COLO668 (cell line): ENCODE measurements around the gene NTN5.
"Not testable (repeated sequence)": the region's sequence is repeated elsewhere in the genome, so short reads cannot be mapped to it uniquely, and the experiment has no call there.

Experiments used
- DNase-seq: peaks from one replicate; lab custom pipeline; 2025; ENCODE audit not compliant: unreplicated experiment; lab: John Stamatoyannopoulos, UW

Gene NTN5, protein sequence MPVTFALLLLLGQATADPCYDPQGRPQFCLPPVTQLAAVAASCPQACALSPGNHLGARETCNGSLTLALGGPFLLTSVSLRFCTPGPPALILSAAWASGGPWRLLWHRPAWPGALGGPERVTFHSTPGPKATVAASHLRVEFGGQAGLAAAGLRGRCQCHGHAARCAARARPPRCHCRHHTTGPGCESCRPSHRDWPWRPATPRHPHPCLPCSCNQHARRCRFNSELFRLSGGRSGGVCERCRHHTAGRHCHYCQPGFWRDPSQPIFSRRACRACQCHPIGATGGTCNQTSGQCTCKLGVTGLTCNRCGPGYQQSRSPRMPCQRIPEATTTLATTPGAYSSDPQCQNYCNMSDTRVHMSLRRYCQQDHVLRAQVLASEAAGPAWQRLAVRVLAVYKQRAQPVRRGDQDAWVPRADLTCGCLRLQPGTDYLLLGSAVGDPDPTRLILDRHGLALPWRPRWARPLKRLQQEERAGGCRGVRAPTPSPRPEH

DNA sequence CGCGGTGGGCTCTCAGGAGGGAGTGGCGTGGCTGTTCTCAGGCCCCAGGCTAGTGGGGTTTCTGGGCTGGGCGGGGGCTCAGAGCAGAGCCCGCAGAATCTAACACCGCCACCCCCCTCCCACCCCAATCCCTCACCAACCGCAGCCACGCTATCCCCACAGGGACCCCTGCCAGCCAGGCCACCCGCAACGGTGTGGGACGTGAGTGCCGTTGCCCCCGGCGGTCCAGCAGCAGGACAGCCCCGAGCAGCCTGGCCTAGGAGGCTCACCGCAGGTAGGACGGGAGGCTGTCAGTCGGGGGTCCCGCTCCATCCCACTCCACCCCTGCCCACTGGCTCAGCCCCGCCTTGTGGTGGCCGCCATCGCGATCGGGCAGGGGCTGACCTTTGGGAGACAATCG lies at the start of gene NTN5:
TSS of gene NTN5 (minus strand) at position 24 of the 400 bp plus-strand sequence. CDS start 2,031 bp downstream, outside the sequence.
- DNase-seq: no peak

DNA sequence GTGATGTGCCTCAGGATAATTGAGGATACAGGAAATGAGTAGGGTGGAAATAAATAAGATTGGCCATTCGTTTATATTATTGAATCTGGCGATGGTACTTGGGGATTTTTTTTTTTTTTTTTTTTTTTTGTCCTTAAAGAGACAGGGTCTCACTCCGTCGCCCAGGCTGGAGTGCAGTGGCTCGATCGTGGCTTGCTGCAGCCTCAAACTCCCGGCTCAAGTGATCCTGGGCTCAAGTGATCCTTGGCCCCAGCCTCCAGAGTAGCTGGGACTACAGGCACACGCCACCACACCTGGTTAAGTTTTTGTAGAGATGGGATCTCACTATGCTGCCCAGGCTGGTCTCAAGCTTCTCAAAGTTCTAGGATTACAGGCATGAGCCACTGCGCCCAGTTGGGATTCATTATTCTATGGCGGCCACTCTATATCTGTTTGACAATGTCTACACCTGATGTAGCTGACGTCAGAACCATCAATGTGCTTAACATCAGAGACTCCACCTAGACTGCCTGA lies 49.4 kb upstream of the NTN5 start:
- no peak for DNase-seq

DNA sequence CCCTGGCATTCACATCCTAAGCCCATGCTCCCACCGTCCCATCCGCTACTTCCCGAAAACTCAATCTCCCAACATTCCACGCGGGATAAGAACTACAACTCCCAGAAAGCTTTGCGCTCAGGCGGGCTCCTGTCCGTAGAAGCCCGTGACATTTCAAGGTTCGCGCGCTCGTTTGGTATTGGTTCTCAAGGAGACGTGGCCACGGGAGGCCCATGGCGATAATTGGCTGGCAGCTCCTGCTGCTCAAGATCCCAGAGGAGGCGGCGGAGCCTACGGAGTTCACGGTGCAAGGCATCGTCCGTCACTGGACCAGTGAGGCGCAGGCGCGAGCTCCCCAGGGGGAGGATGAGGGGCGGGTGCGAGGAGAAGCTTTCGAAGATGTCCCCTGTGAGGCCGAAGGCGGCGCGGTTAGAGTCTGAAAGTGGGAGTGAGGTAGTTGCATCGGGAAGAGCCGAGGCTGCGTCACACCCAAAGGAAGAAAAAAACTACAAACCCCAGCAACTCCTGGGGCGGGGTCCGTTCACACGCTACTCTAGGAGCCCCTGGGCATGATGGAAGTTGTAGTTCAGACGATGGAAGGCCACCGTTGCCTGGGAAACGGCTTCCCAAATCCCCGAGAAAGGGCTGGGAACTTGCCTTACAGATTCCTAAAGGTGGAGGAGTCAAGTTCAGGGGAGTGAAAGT lies 47.9 kb upstream of the NTN5 start:
- DNase-seq: peak; percentile 95

DNA sequence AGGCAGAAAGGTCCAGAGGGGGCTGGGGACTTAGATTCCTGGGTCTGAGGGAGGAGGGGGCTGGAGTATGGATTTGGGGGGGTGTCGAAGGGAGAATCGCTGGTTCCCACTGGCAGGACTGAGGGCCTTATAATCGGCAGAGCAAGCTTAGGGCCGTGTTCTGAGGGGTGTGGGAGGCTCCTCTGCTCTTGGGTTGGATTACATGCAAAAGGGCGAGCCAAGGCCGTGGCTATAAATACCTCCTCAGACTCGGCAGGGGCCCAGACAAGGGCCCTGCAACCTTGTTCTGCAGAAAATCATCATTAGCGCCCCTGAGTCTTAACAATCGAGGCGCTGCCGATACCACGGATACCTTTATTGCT lies 47.4 kb upstream of the NTN5 start:
- DNase-seq: no peak

DNA sequence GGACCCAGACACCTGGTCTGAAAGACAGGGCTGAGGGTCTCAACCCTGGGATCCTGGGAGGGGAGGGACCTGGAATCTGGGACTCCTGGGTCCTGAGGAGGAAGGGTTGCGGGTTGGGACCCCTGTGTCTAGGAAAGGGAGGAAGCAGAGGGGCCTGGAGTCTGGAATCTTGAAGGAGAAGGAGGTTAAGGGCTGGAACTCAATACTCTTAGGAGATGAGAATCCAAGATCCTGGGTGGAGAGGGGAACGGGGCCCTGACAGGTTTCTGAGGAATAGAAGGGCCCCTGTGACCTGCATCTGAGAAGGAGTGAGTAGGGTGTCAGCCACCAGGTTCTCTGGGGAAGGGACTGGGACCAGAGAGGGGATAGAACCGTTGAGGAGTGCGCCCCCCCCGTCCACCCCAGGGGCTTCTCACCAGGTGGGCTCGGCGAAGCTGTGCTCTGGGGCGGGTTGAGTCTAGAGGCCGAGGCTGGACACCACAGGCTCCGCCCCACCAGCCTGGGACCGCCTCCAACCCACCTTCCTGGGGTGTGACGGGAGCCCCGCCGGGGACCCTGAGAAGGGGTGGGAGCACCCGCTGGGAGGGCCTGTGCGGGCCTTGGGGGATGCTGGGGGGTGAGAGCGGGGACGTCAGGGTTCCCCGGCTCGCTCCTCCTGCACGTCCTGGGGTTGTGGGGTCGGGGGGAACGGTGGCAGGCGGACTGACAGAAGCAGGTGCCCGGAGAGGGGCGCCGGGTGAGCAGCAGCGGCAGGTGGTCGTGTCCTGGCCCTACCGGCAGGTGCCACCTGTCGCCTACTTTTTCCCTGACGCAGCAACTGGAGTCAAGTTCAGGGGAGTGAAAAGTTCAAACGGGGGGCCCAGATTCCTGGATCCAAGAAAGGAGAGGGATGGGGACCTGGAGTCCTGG lies 46.7 kb upstream of the NTN5 start, which contains the start of gene MAMSTR:
TSS of gene MAMSTR (minus strand) at position 463 of the 909 bp plus-strand sequence. CDS start 694 bp downstream, outside the sequence.
- DNase-seq: no peak

DNA sequence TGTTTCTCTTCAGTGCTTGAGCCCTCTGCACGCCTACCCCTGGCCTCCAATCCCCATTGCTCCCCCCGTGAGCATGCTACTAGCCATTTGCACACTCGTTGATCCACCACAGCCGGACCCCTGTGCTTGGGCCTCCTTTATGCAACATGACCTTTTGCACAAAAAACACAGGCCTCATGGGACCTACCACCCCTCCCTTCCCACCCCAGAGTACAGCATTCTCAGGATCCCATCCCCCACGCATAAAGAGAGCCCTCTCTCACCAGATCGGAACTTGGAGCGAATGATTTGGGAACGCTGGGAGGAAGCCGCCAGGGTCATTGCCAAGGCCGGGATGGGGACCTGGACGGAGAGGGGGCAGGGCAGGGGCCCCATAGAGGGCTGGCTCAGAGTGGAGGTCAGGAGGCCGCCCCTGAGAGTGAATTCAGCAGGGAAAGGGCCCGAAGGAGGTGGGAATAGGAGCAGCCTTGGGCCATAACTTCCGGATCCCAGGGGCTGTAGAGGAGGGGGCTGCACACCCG lies 46.0 kb upstream of the NTN5 start:
- no peak for DNase-seq

DNA sequence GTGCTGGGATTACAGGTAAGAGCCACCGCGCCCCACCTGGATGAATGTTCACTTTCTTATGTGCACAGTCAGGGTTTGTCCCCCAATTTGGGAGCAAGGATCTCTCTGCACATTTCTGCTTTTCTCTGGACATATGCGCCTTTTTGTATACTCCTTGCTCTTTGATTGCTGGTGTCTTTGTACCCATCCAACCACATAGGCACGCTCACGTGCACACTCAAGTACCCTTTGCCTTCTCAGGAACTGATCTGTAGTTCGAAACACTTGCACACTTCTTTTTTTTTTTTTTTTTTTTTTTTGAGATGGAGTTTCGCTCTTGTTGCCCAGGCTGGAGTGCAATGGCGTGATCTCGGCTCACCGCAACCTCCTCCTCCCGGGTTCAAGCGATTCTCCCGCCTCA lies 45.3 kb upstream of the NTN5 start:
- DNase-seq: not testable (repeated sequence)

DNA sequence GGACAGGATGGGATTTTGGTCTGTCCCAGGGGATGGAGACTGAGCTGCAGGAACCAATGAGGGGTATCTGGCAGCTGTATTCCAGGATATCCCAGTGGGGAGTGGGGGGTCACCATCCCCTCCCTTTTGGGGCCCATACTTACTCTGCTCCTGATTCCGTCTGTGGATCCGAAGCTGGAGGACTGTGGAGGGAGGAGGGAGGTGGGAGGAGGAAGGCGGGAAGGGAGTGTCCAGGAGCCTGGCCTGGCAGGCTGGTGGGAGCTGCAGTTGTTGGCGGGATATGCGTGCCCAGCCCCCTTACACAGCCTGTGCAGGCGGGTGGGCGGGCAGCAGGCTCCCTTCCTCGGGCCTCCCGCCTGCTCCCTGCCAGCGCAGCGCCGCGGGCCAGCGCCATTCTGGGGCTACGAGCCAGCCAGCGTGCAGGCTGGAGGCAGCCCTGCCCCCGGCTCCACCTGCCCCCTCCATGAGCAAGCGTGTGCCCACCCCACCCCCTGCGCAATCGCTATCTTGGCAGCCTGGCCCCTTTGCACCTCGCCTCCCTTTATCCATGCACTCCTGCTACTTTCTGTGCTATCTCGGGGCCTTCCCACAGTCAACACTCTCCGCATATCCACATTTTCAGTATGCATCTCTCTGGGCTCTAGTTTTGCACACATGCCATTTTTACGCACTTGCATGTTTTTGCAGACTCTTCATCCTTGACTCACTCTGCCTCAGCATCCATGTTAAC lies 43.9 kb upstream of the NTN5 start:
- DNase-seq: no peak

DNA sequence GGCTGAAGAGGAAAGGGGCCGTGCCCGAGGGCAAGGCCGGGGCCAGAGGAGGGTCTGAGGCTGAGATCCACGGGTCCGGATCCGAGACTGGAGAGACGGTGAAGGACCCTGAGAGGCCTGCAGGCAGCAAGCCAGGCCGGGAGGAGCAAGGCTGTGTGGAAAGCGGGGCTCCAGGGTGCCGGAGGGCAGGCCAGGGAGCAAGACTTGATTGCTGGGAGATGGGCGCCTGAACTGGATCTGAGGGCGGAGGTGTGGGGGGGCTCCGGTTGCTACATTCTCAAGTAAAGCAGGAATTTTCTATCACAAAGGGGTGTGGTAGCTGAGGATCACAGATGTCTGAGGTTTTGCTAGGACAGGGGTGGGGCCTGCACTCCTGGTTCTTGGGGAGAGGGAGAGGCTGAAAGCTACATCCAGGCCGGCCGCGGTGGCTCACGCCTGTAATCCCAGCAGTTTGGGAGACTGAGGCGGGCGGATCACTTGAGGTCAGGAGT lies 42.9 kb upstream of the NTN5 start:
- DNase-seq: no peak

DNA sequence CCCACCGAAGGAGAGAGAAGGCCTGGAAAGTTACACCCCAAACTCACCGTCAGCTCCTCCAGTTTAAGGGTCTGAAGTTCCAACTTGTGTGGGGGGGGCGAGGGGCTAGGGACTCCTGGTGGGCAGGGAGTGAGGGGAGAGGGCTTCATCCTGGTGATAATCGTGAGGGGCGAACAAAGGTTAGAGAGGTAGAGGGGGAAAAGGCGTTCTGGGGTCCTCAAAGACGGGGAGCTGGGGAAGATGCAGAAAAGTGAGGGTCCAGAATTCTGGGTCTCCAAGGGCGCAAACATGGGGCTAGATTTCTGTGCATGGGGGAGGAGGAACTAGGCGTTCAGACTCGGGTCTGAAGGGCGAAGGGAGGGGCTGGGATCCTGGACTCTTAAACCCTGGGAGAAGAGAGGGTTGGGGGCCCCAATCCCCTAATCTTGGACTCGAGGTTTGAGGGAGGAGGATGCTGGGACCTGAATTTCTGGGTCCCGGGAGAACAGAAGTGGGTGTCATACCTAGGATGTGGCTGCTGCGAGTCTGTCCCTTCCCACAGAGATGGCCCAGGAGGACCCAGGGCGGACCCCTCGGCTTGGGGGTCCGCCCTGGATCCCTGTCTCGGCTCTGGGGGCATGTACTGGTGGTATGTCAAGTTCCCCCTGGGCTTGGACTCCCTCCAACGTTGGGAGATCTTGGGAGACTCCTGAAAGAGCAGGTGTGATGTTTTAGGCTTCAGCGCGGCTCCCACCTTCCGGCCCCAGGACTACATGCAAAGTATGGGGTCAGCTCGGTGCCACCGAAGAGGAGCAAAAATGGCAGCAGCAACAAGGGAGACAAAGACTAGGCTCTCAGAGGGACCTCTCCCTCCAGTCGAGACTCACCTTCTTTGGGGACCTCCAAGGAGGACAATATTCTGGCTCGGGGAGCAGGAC lies 42.2 kb upstream of the NTN5 start:
- no peak for DNase-seq

DNA sequence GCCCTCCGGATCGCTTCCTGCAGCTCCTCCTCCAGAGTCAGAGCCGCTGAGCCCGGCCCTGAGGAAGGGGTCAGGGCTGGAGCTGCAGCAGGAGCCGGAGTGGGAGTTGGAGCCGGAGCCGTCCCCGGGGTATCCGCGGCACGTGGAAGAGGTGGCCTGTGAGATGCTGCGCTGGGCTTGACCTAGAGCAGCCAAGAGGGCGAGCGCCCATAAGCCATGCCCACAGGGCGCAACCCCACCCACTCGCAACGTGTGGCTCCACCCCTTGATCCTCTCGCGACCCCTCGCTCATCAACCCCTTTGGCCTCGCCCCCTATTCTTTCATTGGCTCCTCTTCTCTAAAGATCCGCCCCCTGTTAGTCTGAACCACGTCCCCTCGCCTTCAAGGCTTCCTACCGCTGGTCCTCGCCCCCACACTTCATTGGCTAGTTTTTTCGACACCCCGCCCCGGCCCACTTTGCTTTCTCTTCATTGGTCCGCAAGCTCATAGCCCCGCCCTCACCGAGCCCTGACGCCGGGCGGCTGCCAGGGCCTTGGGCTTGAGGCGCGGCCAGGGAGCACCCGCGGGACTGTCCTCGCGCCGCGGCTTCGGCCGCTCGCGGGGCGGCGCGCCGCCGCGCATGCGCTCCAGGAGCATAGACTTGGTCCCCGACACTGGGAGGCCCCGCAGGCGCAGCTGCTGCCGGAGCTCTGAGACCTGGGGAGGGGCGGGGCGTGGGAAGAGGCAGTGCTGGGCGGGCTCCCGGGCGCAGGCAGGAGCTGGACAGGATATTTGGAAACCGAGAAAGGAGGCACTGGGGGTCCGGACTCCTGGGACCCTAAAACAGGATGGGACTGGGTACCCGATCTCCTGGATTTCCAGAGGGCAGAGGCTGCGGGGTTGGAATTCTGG lies 41.3 kb upstream of the NTN5 start:
- peak; percentile 99 for DNase-seq

DNA sequence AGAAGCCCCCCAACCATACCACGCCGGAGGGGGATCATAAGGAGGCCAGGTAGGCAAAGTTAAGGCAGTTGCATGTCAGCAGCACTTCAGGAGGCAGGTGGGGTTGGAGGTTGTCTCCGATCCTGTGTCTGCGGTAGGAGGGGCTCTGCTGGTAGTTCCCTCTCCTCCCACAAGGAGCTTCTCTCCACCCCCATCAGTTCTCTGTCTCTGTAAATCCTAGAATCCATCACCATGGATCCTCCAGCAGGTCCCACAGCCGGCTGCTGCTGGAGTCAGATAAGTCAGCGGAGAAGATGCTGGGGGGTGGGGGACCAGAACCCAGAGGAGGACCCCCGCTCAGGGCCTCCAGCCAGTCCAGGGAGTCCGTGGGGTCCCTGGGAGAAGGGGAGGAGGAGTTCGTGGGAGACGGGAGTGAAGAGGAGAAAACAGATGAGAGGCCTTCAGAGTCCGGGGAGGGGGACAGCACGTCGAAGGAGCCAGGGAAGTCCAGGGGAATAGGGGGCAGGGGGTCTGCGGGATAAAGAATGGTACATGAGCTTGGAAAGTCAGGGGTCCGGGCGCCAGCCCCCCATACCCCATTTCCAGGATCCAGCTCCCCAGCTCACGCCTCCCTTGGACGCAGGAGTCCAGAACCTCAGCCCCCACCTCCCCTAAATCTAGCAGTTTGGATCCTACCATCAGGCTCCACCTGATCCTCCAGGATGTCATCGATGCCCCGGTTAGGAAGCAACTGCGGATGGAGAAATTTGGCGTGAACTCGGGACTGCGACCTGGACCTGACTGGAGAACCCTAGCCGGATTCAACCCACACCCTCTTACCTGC lies 40.4 kb upstream of the NTN5 start:
- peak; percentile 5 for DNase-seq

DNA sequence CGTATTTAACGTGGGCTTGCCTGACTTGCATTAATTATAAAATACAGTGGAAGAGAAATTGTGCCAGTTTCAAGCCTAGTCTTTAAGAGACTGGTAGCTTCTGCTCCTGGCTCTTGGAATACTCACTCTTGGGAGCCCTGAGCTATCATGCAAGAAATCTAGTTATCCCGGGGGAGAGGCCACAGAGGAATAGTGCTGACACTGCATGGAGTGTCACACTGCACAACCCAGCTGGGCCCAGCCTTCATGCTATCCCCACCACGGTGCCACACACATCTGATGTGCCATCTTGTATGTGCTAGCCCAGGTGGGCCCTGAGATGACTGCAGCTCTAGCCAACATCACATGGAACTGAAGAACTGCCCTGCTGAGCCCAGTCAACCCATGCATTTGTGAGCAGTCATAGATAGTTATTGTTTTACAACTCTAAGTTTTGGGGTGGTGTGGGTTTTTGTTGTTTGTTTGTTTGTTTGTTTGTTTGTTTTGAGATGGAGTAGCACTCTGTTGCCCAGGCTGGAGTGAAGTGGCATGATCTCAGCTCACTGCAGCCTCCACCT lies 38.4 kb upstream of the NTN5 start:
- no peak for DNase-seq

DNA sequence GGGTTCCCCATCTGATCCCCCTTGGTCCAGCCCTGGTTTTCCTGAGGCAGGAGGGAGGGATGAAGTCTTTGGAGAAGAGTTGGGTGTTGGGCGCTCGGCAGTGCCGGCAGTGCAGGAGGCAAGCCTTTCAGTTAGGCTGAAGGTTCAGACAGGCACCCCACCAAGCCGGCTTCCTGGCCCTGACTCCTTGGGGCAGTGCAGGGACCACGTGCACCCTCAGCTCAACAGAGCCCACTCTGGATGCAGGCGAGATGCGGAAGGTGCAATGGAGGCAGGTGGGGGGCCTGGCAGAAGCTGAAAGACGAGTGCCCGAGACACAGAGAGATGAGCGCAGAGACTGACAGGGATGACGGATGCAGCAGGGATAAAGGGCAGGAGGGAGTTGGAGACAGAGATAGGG lies 35.7 kb upstream of the NTN5 start:
- DNase-seq: no peak

DNA sequence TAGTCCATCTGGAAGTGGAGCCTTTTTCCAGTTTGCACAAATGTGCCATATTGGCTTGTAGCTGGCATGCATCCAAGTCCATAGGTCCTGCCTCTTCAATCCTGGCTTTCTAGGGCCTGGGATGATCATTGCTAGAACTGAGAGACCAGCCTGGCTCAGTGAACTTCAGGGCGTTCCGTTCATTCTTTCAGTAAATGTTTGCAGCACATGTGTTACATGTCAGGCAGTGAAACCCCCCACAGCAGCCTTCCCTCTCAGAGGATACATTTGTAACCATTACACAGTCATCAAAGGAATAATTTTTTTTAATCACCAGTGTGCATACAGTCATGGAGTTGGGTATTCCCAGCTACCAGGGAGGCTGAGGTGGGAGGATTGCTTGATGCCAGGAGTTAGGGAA lies 32.6 kb upstream of the NTN5 start:
- DNase-seq: no peak

DNA sequence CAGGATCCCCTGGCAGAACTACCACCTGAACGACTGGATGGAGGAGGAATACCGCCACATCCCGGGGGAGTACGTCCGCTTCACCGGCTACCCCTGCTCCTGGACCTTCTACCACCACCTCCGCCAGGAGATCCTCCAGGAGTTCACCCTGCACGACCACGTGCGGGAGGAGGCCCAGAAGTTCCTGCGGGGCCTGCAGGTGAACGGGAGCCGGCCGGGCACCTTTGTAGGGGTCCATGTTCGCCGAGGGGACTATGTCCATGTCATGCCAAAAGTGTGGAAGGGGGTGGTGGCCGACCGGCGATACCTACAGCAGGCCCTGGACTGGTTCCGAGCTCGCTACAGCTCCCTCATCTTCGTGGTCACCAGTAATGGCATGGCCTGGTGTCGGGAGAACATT lies 30.5 kb upstream of the NTN5 start:
- no peak for DNase-seq

DNA sequence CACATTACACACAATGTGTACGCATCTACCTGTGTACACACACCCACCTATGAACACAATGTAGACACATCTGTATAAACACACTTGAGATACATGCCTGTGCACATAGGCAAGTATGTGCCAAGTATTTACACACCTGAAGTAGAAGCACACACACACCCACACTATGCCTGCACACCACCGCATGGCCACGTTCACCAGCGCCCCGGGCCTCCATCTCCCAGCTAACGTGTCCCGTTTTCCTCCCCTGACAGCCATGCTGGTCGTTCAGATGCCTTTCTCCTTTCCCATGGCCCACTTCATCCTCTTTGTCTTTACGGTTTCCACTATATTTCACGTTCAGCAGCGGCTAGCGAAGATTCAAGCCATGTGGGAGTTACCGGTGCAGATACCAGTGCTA lies 29.9 kb upstream of the NTN5 start:
- DNase-seq: no peak
